Brain microvascular endothelial cell (primary cell): ENCODE results near the gene ITPRID2.

Experiments used
- DNase-seq: peaks from one replicate; pipeline ENCODE4 v3.0.0-alpha.2; 2020
- H3K27ac ChIP-seq: fragments of 250-450 bp; sonication (Bioruptor Pico); 2 replicates; pipeline ENCODE4 v1.5.1; 2020; ENCODE audit warnings: mild to moderate bottlenecking, moderate library complexity
- H3K27me3 ChIP-seq: fragments of 250-450 bp; sonication (Bioruptor Pico); replicated peaks from 2 replicates; pipeline ENCODE4 v1.5.1; 2020; ENCODE audit warnings: mild to moderate bottlenecking
- H3K36me3 ChIP-seq: fragments of 250-450 bp; sonication (Bioruptor Pico); replicated peaks from 2 replicates; pipeline ENCODE4 v1.5.1; 2020; ENCODE audit warnings: mild to moderate bottlenecking
- H3K4me3 ChIP-seq: 2 replicates; pipeline ENCODE4 v1.5.1; 2011; ENCODE audit warnings: low read depth, mild to moderate bottlenecking, control low read depth, low read length, moderate library complexity
- CTCF ChIP-seq: IDR thresholded peaks from 2 replicates; pipeline ENCODE4 v1.5.1; 2011; ENCODE audit warnings: low read depth, mild to moderate bottlenecking, moderate library complexity, low read length, control low read depth, inconsistent platforms; ENCODE audit errors: missing control alignments
- in situ Hi-C: cut with HindIII; loops from 2 replicates; pipeline ENCODE4 v1.10.0; 2017; ENCODE audit warnings: low sequenced_read_pairs, low pct_ligation_motif_present

Gene ITPRID2

DNA sequence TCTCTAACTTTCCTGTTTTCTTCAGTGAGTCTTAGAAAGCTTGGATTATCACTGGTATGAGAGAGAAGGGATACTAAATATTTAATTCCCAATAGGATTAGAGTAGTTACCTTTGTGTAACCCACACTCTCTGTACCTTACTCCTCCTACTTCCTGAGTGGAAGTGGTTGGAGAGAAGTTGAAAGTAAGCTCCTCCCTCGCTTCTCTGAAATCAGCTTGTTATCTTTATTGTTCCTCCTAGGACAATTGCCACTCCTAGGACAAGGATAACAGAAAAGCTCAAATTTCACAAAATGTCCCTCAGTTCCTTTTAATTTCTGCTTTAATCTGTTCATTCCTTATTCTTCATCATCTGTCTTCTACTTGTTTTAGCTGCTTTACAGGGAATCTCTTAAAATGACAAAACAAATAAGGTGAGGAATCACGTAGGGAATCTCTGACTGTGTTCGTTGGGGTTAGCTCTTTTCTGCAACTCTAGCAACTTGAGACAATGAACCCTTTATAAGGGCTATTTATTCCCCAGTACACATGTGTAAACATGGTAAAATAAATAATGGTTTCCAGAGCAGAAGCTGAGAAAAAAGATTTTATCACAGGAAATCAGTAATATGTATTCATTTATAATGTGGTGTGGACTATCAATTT lies 8.6 kb downstream of the ITPRID2 start:
- TF ChIP-seq CTCF: no peak
- H3K36me3 ChIP-seq: peaks cover 61% of the 10 kb centered on the region
- no peak overlapping the region for H3K27ac ChIP-seq
- H3K4me3 ChIP-seq: no peak overlapping the region
- H3K27me3 ChIP-seq: no peaks in the 10 kb centered on the region
- in situ Hi-C loops: no loop called here
- no peak for DNase-seq

DNA sequence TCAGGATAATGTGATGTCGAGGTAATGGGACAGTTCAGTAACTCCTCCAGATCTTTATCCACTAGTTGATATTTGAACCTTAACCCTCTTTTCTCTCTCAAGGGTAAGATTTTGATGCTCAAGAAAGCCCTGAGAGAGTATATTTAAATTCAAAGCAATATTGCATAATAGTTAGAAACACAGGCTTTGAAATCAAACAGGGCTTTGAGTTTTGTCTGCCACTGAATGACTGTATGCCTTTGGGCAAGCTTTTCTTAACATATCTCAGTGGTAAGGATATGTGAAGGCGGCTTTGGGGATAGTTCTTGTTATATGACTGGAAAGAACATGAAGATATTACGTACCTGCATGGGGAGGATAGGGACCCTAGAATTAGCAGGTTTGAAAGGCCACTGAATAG lies 11.1 kb downstream of the ITPRID2 start:
- in situ Hi-C loops: no loop called here
- no peak for DNase-seq
- no peaks in the 10 kb centered on the region for H3K27me3 ChIP-seq
- H3K4me3 ChIP-seq: no peak overlapping the region
- no peak for TF ChIP-seq CTCF
- peaks cover 64% of the 10 kb centered on the region for H3K36me3 ChIP-seq
- H3K27ac ChIP-seq: no peak overlapping the region

- Histone ChIP-seq H3K36me3 (peaks cover 61% of the 10 kb centered on the region), H3K27me3 (no peaks in the 10 kb centered on the region), H3K4me3 (no peak overlapping the region), H3K27ac (no peak overlapping the region)
- TF ChIP-seq CTCF: peak; percentile 52
- in situ Hi-C loops: no loop called here
- peak; percentile 34 for DNase-seq
Measured at GRCh38 chr2:181904022-181904632, 12.6 kb downstream of the ITPRID2 start.

DNA sequence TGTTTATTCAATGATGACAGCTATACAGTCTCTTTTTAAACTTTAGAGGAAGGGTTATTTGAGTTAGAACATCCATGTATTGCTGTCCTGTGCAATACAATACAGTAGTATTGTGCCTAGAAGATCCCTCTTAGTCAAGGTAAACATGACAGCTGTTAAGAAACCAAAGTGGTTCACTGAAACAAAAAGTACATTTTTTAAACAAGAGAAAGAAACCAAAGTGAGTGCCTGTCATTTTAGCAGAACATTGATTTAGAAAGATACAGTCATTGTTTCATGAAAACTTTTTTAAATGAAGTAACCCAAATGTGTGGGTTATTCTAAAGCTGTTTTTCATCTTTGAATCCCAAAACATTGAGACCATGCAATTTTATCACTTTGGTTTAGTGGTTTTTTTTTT lies 15.5 kb downstream of the ITPRID2 start:
- Histone ChIP-seq H3K4me3 (no peak overlapping the region), H3K27me3 (no peaks in the 10 kb centered on the region), H3K36me3 (peaks cover 48% of the 10 kb centered on the region), H3K27ac (no peak overlapping the region)
- no peak for TF ChIP-seq CTCF
- in situ Hi-C loops: no loop called here
- no peak for DNase-seq

- TF ChIP-seq CTCF: no peak
- peaks cover 45% of the 10 kb centered on the region for H3K36me3 ChIP-seq
- H3K27me3 ChIP-seq: no peaks in the 10 kb centered on the region
- no peak overlapping the region for H3K4me3 ChIP-seq
- H3K27ac ChIP-seq: no peak overlapping the region
- in situ Hi-C loops: no loop called here
- no peak for DNase-seq
Measured at GRCh38 chr2:181907635-181908034, 16.1 kb downstream of the ITPRID2 start.
